ENCODE results near the gene PNPLA1. TPM values are rescaled to one million over a fixed set of nuclear protein-coding genes. Genes with fewer than 3 reads are reported as not detected.

Gene PNPLA1
- total RNA-seq, 1 donor: under 0.01 TPM

DNA sequence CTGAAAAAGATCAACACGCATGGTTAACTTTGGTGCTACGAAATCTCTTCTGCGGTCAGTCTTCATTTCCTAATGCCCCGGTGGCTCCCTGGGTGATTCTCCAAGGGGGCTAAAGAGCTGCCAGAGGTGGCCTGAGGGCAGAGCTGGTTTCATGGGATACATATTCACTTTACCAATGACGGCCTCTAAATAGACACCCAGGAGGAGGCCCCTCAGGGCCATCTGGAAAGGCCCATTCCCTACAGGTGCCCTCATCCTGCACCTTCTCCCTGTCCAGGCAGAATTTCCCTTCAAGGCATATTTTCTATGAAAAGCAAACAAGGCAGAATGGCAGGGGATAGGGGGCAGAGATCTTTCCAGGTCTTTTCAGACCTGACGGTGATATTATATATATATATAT, 54.3 kb downstream of the PNPLA1 start:
- peaks cover 37% of the 10 kb centered on the region for H3K27me3 ChIP-seq (ENCODE audit: insufficient read depth, low read length)
- no peak for TF ChIP-seq CTCF (IDR thresholded peaks at IDR 0.05; ENCODE audit: extremely low read depth, low read depth, low read length)
- no peaks in the 10 kb centered on the region for H3K36me3 ChIP-seq (ENCODE audit: insufficient read depth, low read length)

DNA sequence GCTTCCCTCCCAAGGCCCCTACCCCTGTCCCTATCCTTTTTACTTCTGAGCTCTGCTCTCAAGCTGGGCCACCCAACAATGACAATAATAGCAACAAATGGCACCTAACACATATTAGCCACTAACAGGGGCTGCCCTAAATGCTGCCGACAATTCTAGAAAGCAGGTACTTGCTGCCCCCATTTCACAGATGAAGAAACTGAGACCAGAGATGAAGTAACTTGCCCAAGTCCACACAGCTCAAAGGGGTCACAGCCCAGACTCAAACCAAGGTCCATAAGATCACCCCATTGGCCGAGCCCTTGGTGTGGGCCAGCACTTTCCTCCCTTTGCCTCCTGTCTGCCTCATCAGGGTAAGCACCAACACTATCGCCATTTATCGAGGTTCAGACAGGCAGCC, 54.9 kb downstream of the PNPLA1 start:
- no peaks in the 10 kb centered on the region for H3K4me1 ChIP-seq (ENCODE audit: insufficient read depth, low read length)
- no peaks in the 10 kb centered on the region for H3K79me2 ChIP-seq (ENCODE audit: insufficient read depth, low read length)
- H3K9me3 ChIP-seq (ENCODE audit: low read depth, low read length): no peaks in the 10 kb centered on the region
- DNase-seq (ENCODE audit: insufficient read length, low spot score, missing footprints): no peak
- TF ChIP-seq CTCF (IDR thresholded peaks at IDR 0.05; ENCODE audit: extremely low read depth, low read depth, low read length): no peak
- no peak overlapping the region for H3K4me2 ChIP-seq (ENCODE audit: insufficient read depth, low read length)
- H4K20me1 ChIP-seq (ENCODE audit: insufficient read depth, low read length): no peaks in the 10 kb centered on the region
- H3K36me3 ChIP-seq (ENCODE audit: insufficient read depth, low read length): no peaks in the 10 kb centered on the region
- H3K27me3 ChIP-seq (ENCODE audit: insufficient read depth, low read length): peaks cover 35% of the 10 kb centered on the region
- no peak overlapping the region for H3K27ac ChIP-seq (ENCODE audit: low read depth, low read length)
- no peak overlapping the region for H2AFZ ChIP-seq (ENCODE audit: low read length)
- H3K4me3 ChIP-seq (ENCODE audit: insufficient read depth, low read length): no peak overlapping the region

More for the DNA sequence above, 54.3 kb downstream of the PNPLA1 start:
- no peaks in the 10 kb centered on the region for H3K79me2 ChIP-seq (ENCODE audit: insufficient read depth, low read length)
- no peak overlapping the region for H3K27ac ChIP-seq (ENCODE audit: low read depth, low read length)
- no peaks in the 10 kb centered on the region for H3K4me1 ChIP-seq (ENCODE audit: insufficient read depth, low read length)
- no peak overlapping the region for H2AFZ ChIP-seq (ENCODE audit: low read length)
- no peaks in the 10 kb centered on the region for H4K20me1 ChIP-seq (ENCODE audit: insufficient read depth, low read length)
- DNase-seq (ENCODE audit: insufficient read length, low spot score, missing footprints): no peak
- no peak overlapping the region for H3K4me3 ChIP-seq (ENCODE audit: insufficient read depth, low read length)
- no peak overlapping the region for H3K4me2 ChIP-seq (ENCODE audit: insufficient read depth, low read length)
- H3K9me3 ChIP-seq (ENCODE audit: low read depth, low read length): no peaks in the 10 kb centered on the region

GRCh38 chr6:36326356-36326995, 56.6 kb downstream of the PNPLA1 start:
- Histone ChIP-seq H4K20me1 (ENCODE audit: insufficient read depth, low read length) (no peaks in the 10 kb centered on the region), H3K27me3 (ENCODE audit: insufficient read depth, low read length) (peaks cover 34% of the 10 kb centered on the region), H3K9me3 (ENCODE audit: low read depth, low read length) (no peaks in the 10 kb centered on the region), H3K4me2 (ENCODE audit: insufficient read depth, low read length) (no peak overlapping the region), H3K27ac (ENCODE audit: low read depth, low read length) (no peak overlapping the region), H3K36me3 (ENCODE audit: insufficient read depth, low read length) (no peaks in the 10 kb centered on the region), H2AFZ (ENCODE audit: low read length) (no peak overlapping the region), H3K4me3 (ENCODE audit: insufficient read depth, low read length) (no peak overlapping the region), H3K4me1 (ENCODE audit: insufficient read depth, low read length) (no peaks in the 10 kb centered on the region), H3K79me2 (ENCODE audit: insufficient read depth, low read length) (no peaks in the 10 kb centered on the region)
- no peak for TF ChIP-seq CTCF (IDR thresholded peaks at IDR 0.05; ENCODE audit: extremely low read depth, low read depth, low read length)
- no peak for DNase-seq (ENCODE audit: insufficient read length, low spot score, missing footprints)

GRCh38 chr6:36327226-36327918, 57.5 kb downstream of the PNPLA1 start:
- Histone ChIP-seq H3K27ac (ENCODE audit: low read depth, low read length) (no peak overlapping the region), H3K4me2 (ENCODE audit: insufficient read depth, low read length) (no peak overlapping the region)

More at GRCh38 chr6:36327226-36327918, 57.5 kb downstream of the PNPLA1 start:
- Histone ChIP-seq H3K9me3 (ENCODE audit: low read depth, low read length) (no peaks in the 10 kb centered on the region), H3K4me1 (ENCODE audit: insufficient read depth, low read length) (no peaks in the 10 kb centered on the region), H3K27me3 (ENCODE audit: insufficient read depth, low read length) (peaks cover 40% of the 10 kb centered on the region), H4K20me1 (ENCODE audit: insufficient read depth, low read length) (no peaks in the 10 kb centered on the region), H3K4me3 (ENCODE audit: insufficient read depth, low read length) (no peak overlapping the region), H3K79me2 (ENCODE audit: insufficient read depth, low read length) (no peaks in the 10 kb centered on the region), H3K36me3 (ENCODE audit: insufficient read depth, low read length) (no peaks in the 10 kb centered on the region), H2AFZ (ENCODE audit: low read length) (no peak overlapping the region)
- TF ChIP-seq CTCF (IDR thresholded peaks at IDR 0.05; ENCODE audit: extremely low read depth, low read depth, low read length): no peak
- DNase-seq (ENCODE audit: insufficient read length, low spot score, missing footprints): no peak
